ENCODE results near the gene MAML2.

Gene MAML2

GRCh38 chr11:95931916-95932315, 411.1 kb downstream of the MAML2 start:
- Histone ChIP-seq H3K4me3 (replicated peaks; ENCODE audit: insufficient read depth, low read length) (no peak overlapping the region), H3K27ac (replicated peaks) (no peak overlapping the region), H3K27me3 (ENCODE audit: insufficient read depth, poor library complexity, severe bottlenecking) (no peaks in the 10 kb centered on the region)
- TF ChIP-seq CTCF (IDR thresholded peaks at IDR 0.05; ENCODE audit: insufficient read depth, low read length) (no peak), GABPA (IDR thresholded peaks at IDR 0.05; ENCODE audit: low read depth) (no peak), REST (IDR thresholded peaks at IDR 0.05; ENCODE audit: insufficient replicate concordance, low read depth) (no peak), POLR2AphosphoS5 (IDR thresholded peaks at IDR 0.05; ENCODE audit: low read depth) (no peak), SPI1 (IDR thresholded peaks at IDR 0.05; ENCODE audit: borderline replicate concordance, low read depth) (no peak)
- DNase-seq (ENCODE audit: low read depth in 1 of 2, low spot score in 1 of 2), result no peak

- Histone ChIP-seq H3K27ac (replicated peaks) (no peak overlapping the region), H3K4me3 (replicated peaks; ENCODE audit: insufficient read depth, low read length) (no peak overlapping the region), H3K27me3 (ENCODE audit: insufficient read depth, poor library complexity, severe bottlenecking) (no peaks in the 10 kb centered on the region)
- no peak for TF ChIP-seq POLR2AphosphoS5 (IDR thresholded peaks at IDR 0.05; ENCODE audit: low read depth)
- TF ChIP-seq REST (IDR thresholded peaks at IDR 0.05; ENCODE audit: insufficient replicate concordance, low read depth), result no peak
- no peak for TF ChIP-seq SPI1 (IDR thresholded peaks at IDR 0.05; ENCODE audit: borderline replicate concordance, low read depth)
- TF ChIP-seq GABPA (IDR thresholded peaks at IDR 0.05; ENCODE audit: low read depth), result no peak
- TF ChIP-seq CTCF (IDR thresholded peaks at IDR 0.05; ENCODE audit: insufficient read depth, low read length), result no peak
- DNase-seq (ENCODE audit: low read depth in 1 of 2, low spot score in 1 of 2), result no peak
Measured at GRCh38 chr11:95930948-95931347, 412.0 kb downstream of the MAML2 start.

- TF ChIP-seq POLR2AphosphoS5 (IDR thresholded peaks at IDR 0.05; ENCODE audit: low read depth), result no peak
- no peak for TF ChIP-seq SPI1 (IDR thresholded peaks at IDR 0.05; ENCODE audit: borderline replicate concordance, low read depth)
- no peak for TF ChIP-seq CTCF (IDR thresholded peaks at IDR 0.05; ENCODE audit: insufficient read depth, low read length)
- DNase-seq (ENCODE audit: low read depth in 1 of 2, low spot score in 1 of 2), result no peak
- Histone ChIP-seq H3K27me3 (ENCODE audit: insufficient read depth, poor library complexity, severe bottlenecking) (no peaks in the 10 kb centered on the region), H3K4me3 (replicated peaks; ENCODE audit: insufficient read depth, low read length) (no peak overlapping the region), H3K27ac (replicated peaks) (no peak overlapping the region)
Measured at GRCh38 chr11:95926726-95927125, 416.3 kb downstream of the MAML2 start.

Small RNA genes within 50 kb of the gene (microRNA-seq; reads per million reads assigned to microRNA genes)
- gene MIR1260B, result 0.90 reads per million

Measured in HL-60 (cell line).